Left ventricle myocardium inferior (tissue), 1 donor: Measurements from ENCODE around the gene CLTCL1. TPM values are rescaled to one million over a fixed set of nuclear protein-coding genes. Genes with fewer than 3 reads are reported as not detected.

Experiments used
- DNase-seq: peaks from one replicate; pipeline ENCODE4 v3.0.0-alpha.2; 2020
- H3K27ac ChIP-seq: fragments of 200-600 bp; replicated peaks from 2 replicates; pipeline ENCODE4 v1.8.0; 2021
- H3K27me3 ChIP-seq: fragments of 200-600 bp; 2 replicates; pipeline ENCODE4 v1.8.0; 2021; ENCODE audit warnings: low read depth
- H3K36me3 ChIP-seq: fragments of 200-600 bp; 2 replicates; pipeline ENCODE4 v1.8.0; 2021
- H3K4me1 ChIP-seq: fragments of 200-600 bp; 2 replicates; pipeline ENCODE4 v1.8.0; 2021
- H3K4me3 ChIP-seq: fragments of 200-600 bp; 2 replicates; pipeline ENCODE4 v1.8.0; 2021; ENCODE audit warnings: mild to moderate bottlenecking, moderate library complexity
- H3K9me3 ChIP-seq: fragments of 200-600 bp; replicated peaks from 2 replicates; pipeline ENCODE4 v1.8.0; 2021
- CTCF ChIP-seq: fragments of 200-600 bp; IDR thresholded peaks from 2 replicates; pipeline ENCODE4 v1.8.0; 2021; ENCODE audit warnings: antibody characterized with exemption, mild to moderate bottlenecking, borderline replicate concordance
- intact Hi-C: fragments of 100-400 bp; cut with micrococcal nuclease; formaldehyde crosslinking; loops from one replicate; pipeline ENCODE4 v1.11.0; 2022
- long read RNA-seq: library from polyadenylated mRNA; unstranded; transcript quantifications from one replicate; pipeline ENCODE4 v2.0.0, GENCODE V29; 2021
- total RNA-seq: library from RNA; stranded (reverse); fragmentation: NEBNext Ultra II Directional; extraction: Animal tissue kit (Norgen Biotek cat#: 25700); gene quantifications from one replicate; pipeline ENCODE4 v1.2.1, GENCODE V29; 2021
- donor health status: DM: no; HTN: yes; CAD: no; lungs with severe emphysema.

The CLTCL1 gene
- 9.4 TPM for total RNA-seq
- long read RNA-seq, full-length matches to known transcripts, result 11 of 16 reads
- long read RNA-seq, partial matches to known transcripts, result 1 of 16 reads
- long read RNA-seq, other reads (novel, unspliced or antisense), result 4 of 16 reads

GRCh38 chr22:19291580-19292457, at the start of gene CLTCL1:
CLTCL1 (minus strand) TSS chr22:19291719; CDS start chr22:19291641, 78 bp downstream.
- no peak for TF ChIP-seq CTCF
- Histone ChIP-seq H3K9me3 (no peaks in the 10 kb centered on the region), H3K4me3 (peak within 1 kb of the TSS; percentile 96), H3K27me3 (no peaks in the 10 kb centered on the region), H3K4me1 (peaks cover 48% of the 10 kb centered on the region), H3K27ac (peak within 1 kb of the TSS; percentile 88), H3K36me3 (no peaks in the 10 kb centered on the region)
- peak; percentile 88 for DNase-seq
- intact Hi-C loops, result no loop called here

GRCh38 chr22:19337137-19337536, 45.6 kb upstream of the CLTCL1 start:
- no peak for TF ChIP-seq CTCF
- no peak overlapping the region for H3K27ac ChIP-seq
- peaks cover 97% of the 10 kb centered on the region for H3K36me3 ChIP-seq

GRCh38 chr22:19336133-19337075, 44.9 kb upstream of the CLTCL1 start:
- peaks cover 99% of the 10 kb centered on the region for H3K36me3 ChIP-seq
- intact Hi-C loops, result no loop called here

More at GRCh38 chr22:19337137-19337536, 45.6 kb upstream of the CLTCL1 start:
- H3K4me3 ChIP-seq, result no peak overlapping the region
- H3K9me3 ChIP-seq, result peaks cover 79% of the 10 kb centered on the region
- no peaks in the 10 kb centered on the region for H3K27me3 ChIP-seq
- DNase-seq, result no peak
- no peaks in the 10 kb centered on the region for H3K4me1 ChIP-seq
- intact Hi-C loops, result no loop called here

GRCh38 chr22:19331975-19332374, 40.5 kb upstream of the CLTCL1 start:
- Histone ChIP-seq H3K27me3 (no peaks in the 10 kb centered on the region), H3K4me3 (no peak overlapping the region), H3K27ac (no peak overlapping the region), H3K36me3 (peaks cover 90% of the 10 kb centered on the region), H3K4me1 (peaks cover 6% of the 10 kb centered on the region), H3K9me3 (peaks cover 69% of the 10 kb centered on the region)
- DNase-seq, result no peak
- TF ChIP-seq CTCF, result no peak
- intact Hi-C loops, result no loop called here

More at GRCh38 chr22:19336133-19337075, 44.9 kb upstream of the CLTCL1 start:
- TF ChIP-seq CTCF, result no peak
- Histone ChIP-seq H3K4me3 (no peak overlapping the region), H3K27ac (no peak overlapping the region), H3K4me1 (no peaks in the 10 kb centered on the region), H3K9me3 (peaks cover 87% of the 10 kb centered on the region), H3K27me3 (no peaks in the 10 kb centered on the region)
- DNase-seq, result no peak

GRCh38 chr22:19331474-19331873, 40.0 kb upstream of the CLTCL1 start:
- Histone ChIP-seq H3K9me3 (peaks cover 69% of the 10 kb centered on the region), H3K27ac (no peak overlapping the region), H3K27me3 (no peaks in the 10 kb centered on the region), H3K4me1 (peaks cover 6% of the 10 kb centered on the region), H3K36me3 (peaks cover 85% of the 10 kb centered on the region), H3K4me3 (no peak overlapping the region)
- DNase-seq, result no peak
- no peak for TF ChIP-seq CTCF
- intact Hi-C loops, result no loop called here
